ENCODE results near the gene PCDHA13. TPM values are rescaled to one million over a fixed set of nuclear protein-coding genes. Genes with fewer than 3 reads are reported as not detected.

PCDHA13 gene
- total RNA-seq, 6 experiments from 2014 or later = 0.35 to 1.8 (median 1.2) TPM; not detected in 1

DNA sequence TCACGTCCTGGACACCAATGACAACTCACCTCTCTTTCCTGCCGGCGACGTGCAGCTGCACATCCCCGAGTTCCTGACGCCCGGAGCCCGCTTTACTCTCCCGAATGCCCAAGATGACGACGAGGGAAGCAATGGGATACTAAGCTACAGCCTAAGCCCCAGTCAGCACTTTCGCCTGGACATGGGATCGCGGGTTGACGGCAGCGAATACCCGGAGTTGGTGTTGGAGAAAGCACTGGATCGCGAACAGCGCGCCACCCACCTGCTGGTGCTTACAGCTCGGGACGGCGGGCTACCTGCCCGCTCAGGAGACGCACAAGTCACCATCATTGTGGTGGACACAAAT, 45.3 kb downstream of the PCDHA13 start:
- Histone ChIP-seq H3K27me3 (no peaks in the 10 kb centered on the region), H3K4me1 (peaks cover 0 to 4% (median 0%) of the 10 kb centered on the region in 4 donors), H3K4me3 (peak overlapping the region; percentile 41 to 49 (median 41)), H3K9me3 (no peaks in the 10 kb centered on the region), H3K27ac (peak overlapping the region in 1 of 3 donors; percentile 28), H3K36me3 (no peaks in the 10 kb centered on the region)
- WGBS (ENCODE audit: insufficient coverage, low coverage, low lambda C conversion rate, missing lambda C conversion rate) = 0% methylated on average over 1 of the region's 26 CpGs
- DNase-seq (peak in 1 of 3 donors; percentile 28), ATAC-seq (peak in 1 of 4 donors; percentile 16)
- TF ChIP-seq, protein P1, sequence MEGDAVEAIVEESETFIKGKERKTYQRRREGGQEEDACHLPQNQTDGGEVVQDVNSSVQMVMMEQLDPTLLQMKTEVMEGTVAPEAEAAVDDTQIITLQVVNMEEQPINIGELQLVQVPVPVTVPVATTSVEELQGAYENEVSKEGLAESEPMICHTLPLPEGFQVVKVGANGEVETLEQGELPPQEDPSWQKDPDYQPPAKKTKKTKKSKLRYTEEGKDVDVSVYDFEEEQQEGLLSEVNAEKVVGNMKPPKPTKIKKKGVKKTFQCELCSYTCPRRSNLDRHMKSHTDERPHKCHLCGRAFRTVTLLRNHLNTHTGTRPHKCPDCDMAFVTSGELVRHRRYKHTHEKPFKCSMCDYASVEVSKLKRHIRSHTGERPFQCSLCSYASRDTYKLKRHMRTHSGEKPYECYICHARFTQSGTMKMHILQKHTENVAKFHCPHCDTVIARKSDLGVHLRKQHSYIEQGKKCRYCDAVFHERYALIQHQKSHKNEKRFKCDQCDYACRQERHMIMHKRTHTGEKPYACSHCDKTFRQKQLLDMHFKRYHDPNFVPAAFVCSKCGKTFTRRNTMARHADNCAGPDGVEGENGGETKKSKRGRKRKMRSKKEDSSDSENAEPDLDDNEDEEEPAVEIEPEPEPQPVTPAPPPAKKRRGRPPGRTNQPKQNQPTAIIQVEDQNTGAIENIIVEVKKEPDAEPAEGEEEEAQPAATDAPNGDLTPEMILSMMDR (IDR thresholded peaks at IDR 0.05) = no peak
- TF ChIP-seq POLR2A (IDR thresholded peaks at IDR 0.05) = no peak
- intact Hi-C loops (cut with DNase I) = no loop called here

Other genes with a start within 250 kb of the PCDHA13 start
- gene CD14, start 248.9 kb upstream of the PCDHA13 start, total RNA-seq = 100 to 1,000 TPM; 174 to 513 (median 244) TPM
- 10 to 100 TPM in 5 of 6 experiments, 1 to 10 TPM in 1; 7.3 to 45.5 (median 23.6) TPM for gene TMCO6, start 242.7 kb upstream of the PCDHA13 start, total RNA-seq
- gene NDUFA2, start 234.5 kb upstream of the PCDHA13 start, total RNA-seq = 10 to 100 TPM; 35.4 to 56.8 (median 52.4) TPM
- gene IK, start 234.3 kb upstream of the PCDHA13 start, total RNA-seq = 10 to 100 TPM; 26.6 to 50.7 (median 30.3) TPM
- gene WDR55, start 217.2 kb upstream of the PCDHA13 start, total RNA-seq = 10 to 100 TPM; 13.3 to 18.4 (median 15.0) TPM
- gene DND1, start 208.5 kb upstream of the PCDHA13 start, total RNA-seq = 1 to 10 TPM in 1 of 6 experiments, under 1 TPM in 5; 0.27 to 1.4 (median 0.69) TPM
- 10 to 100 TPM; 22.8 to 46.6 (median 37.0) TPM for gene HARS1, start 190.8 kb upstream of the PCDHA13 start, total RNA-seq
- gene HARS2, start 190.7 kb upstream of the PCDHA13 start, total RNA-seq = 10 to 100 TPM in 4 of 6 experiments, 1 to 10 TPM in 2; 8.5 to 13.9 (median 11.5) TPM
- 10 to 100 TPM; 11.6 to 26.4 (median 18.0) TPM for gene ZMAT2, start 181.7 kb upstream of the PCDHA13 start, total RNA-seq
- not detected for gene PCDHA1, start 96.0 kb upstream of the PCDHA13 start, total RNA-seq
- not detected for gene PCDHA2, start 87.3 kb upstream of the PCDHA13 start, total RNA-seq
- gene PCDHA3, start 81.1 kb upstream of the PCDHA13 start, total RNA-seq = under 1 TPM in 1 of 6 experiments, not detected in 5; 0.07 TPM
- gene PCDHA4, start 75.1 kb upstream of the PCDHA13 start, total RNA-seq = under 1 TPM in 4 of 6 experiments, not detected in 2; 0.09 to 0.19 (median 0.13) TPM
- gene PCDHA5, start 60.5 kb upstream of the PCDHA13 start, total RNA-seq = under 1 TPM in 1 of 6 experiments, not detected in 5; 0.06 TPM
- gene PCDHA6, start 54.2 kb upstream of the PCDHA13 start, total RNA-seq = under 1 TPM in 1 of 6 experiments, not detected in 5; 0.12 TPM
- under 1 TPM in 2 of 6 experiments, not detected in 4; 0.07 to 0.12 TPM for gene PCDHA7, start 47.9 kb upstream of the PCDHA13 start, total RNA-seq
- gene PCDHA8, start 40.9 kb upstream of the PCDHA13 start, total RNA-seq = not detected
- not detected for gene PCDHA9, start 33.7 kb upstream of the PCDHA13 start, total RNA-seq
- under 1 TPM in 3 of 6 experiments, not detected in 3; 0.05 to 0.07 (median 0.06) TPM for gene PCDHA10, start 26.2 kb upstream of the PCDHA13 start, total RNA-seq
- gene PCDHA11, start 13.2 kb upstream of the PCDHA13 start, total RNA-seq = under 1 TPM in 3 of 6 experiments, not detected in 3; 0.04 to 0.51 (median 0.07) TPM
- gene PCDHA12, start 6.8 kb upstream of the PCDHA13 start, total RNA-seq = under 1 TPM in 4 of 6 experiments, not detected in 2; 0.18 to 0.51 (median 0.32) TPM
- gene PCDHAC1, start 44.2 kb downstream of the PCDHA13 start, total RNA-seq = under 1 TPM; 0.18 to 0.86 (median 0.35) TPM
- gene PCDHAC2, start 84.4 kb downstream of the PCDHA13 start, total RNA-seq = 1 to 10 TPM in 3 of 6 experiments, under 1 TPM in 3; 0.68 to 2.2 (median 1.3) TPM
- gene PCDHB1, start 169.2 kb downstream of the PCDHA13 start, total RNA-seq = not detected
- under 1 TPM in 3 of 6 experiments, not detected in 3; 0.11 to 0.19 (median 0.14) TPM for gene PCDHB2, start 212.5 kb downstream of the PCDHA13 start, total RNA-seq
- gene PCDHB3, start 218.3 kb downstream of the PCDHA13 start, total RNA-seq = under 1 TPM in 3 of 6 experiments, not detected in 3; 0.07 to 0.31 (median 0.30) TPM
- under 1 TPM; 0.10 to 0.35 (median 0.20) TPM for gene PCDHB4, start 239.7 kb downstream of the PCDHA13 start, total RNA-seq

All from right lobe of liver (tissue), 6 donors.